Measurements from ENCODE around the gene ST7. TPM values are rescaled to one million over a fixed set of nuclear protein-coding genes. Genes with fewer than 3 reads are reported as not detected.

The ST7 gene
- total RNA-seq, 2 experiments from 2014 or later, result 9.6 to 10.7 TPM

DNA sequence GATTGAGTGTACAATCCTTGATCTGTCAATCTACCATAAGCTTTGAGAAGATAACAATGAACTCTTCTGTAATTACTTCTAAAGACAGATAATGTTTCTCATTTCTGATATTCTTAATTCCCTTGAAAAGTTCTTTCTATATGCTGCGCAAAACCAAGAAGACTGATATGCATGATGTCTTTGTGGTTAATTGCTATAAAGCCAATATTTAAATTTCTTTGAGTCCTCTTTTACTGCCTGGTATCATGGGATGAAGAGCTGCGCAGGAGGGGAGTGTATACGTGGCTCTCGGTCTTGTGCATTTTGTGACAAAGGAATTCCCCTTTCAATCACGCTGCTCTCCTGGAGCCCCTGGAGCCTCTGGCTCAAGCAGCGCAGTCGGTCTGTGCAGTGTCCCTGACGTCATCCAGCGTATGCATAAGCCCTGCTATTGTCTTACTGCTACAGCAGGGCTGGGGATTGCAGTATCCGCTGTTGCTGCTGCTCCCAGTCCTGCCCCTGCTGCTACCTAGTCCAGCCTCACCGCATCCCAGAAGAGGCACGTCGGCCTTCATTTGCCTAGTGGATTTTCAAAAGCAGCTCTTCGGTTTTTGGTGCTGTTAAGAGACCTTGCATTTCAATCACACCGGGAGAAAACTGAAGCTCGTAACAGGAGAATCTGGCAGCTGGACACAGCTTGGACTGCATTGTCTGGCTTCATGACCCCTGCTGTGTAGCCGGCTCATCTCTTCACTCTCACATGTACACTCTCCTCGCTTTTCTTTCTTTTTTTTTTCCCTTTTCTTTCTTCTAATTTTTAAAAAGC is 66.7 kb downstream of the ST7 start:
- TF ChIP-seq EZH2phosphoT487 (IDR thresholded peaks at IDR 0.05; ENCODE audit: borderline replicate concordance, low read depth, low read length), result no peak
- H3K27ac ChIP-seq (ENCODE audit: low read depth, low read length, poor library complexity, severe bottlenecking), result no peak overlapping the region
- BruUV-seq (replicated peaks), result no TSS peak
- no peaks in the 10 kb centered on the region for H3K36me3 ChIP-seq (ENCODE audit: insufficient read depth, low read length)
- no peaks in the 10 kb centered on the region for H3K79me2 ChIP-seq (ENCODE audit: insufficient read depth, low read depth, low read length)
- no peaks in the 10 kb centered on the region; the same call in 1 of the 2 replicates for H4K20me1 ChIP-seq (ENCODE audit: insufficient read depth, low read length)
- DNase-seq (ENCODE audit: low spot score), result no peak
- ChIA-PET CTCF (ENCODE audit: unreplicated experiment) (no interaction called here), POLR2A (interaction anchor here (0.6 kb wide), 1 partner anchor 1955 kb away, joined by 5 read pairs; no protein-coding TSS in a partner anchor)
- intact Hi-C loops (cut with micrococcal nuclease; ENCODE audit: unreplicated experiment), result no loop called here
- no peaks in the 10 kb centered on the region for H3K4me1 ChIP-seq (ENCODE audit: insufficient read depth, low read length, poor library complexity, severe bottlenecking)
- H3K4me2 ChIP-seq (ENCODE audit: low read length), result no peak overlapping the region
- H3K9me2 ChIP-seq (ENCODE audit: insufficient read depth, low read length), result no peaks in the 10 kb centered on the region
- H2AFZ ChIP-seq (ENCODE audit: low read length), result no peak overlapping the region
- H3K9me3 ChIP-seq (ENCODE audit: low read length), result no peaks in the 10 kb centered on the region
- no peak overlapping the region for H3K4me3 ChIP-seq (ENCODE audit: low read depth, low read length, poor library complexity, severe bottlenecking)

DNA sequence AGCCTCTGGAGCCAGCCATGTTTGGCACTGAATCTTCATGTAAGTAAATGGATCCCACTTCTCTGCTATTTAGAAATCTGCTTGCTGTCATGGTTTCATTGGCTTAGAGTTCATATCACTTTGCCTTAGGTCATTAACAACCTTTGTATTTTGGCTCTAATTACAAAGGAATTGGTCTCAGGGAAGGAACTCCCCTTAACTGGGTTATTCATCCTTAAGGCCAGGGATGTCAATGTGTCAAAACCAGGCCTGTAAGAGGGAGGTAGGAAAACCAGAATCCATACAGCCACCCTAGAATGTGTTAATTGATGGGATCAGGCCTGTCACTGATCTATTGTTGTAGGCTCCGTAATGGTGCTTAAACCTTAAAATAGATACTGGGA is 67.3 kb downstream of the ST7 start:
- no peaks in the 10 kb centered on the region for H3K9me3 ChIP-seq (ENCODE audit: low read length)
- ChIA-PET POLR2A (no interaction called here), CTCF (ENCODE audit: unreplicated experiment) (no interaction called here)
- H3K4me1 ChIP-seq (ENCODE audit: insufficient read depth, low read length, poor library complexity, severe bottlenecking), result no peaks in the 10 kb centered on the region
- no TSS peak for BruUV-seq (replicated peaks)
- no peaks in the 10 kb centered on the region; the same call in 1 of the 2 replicates for H4K20me1 ChIP-seq (ENCODE audit: insufficient read depth, low read length)
- no peak overlapping the region for H2AFZ ChIP-seq (ENCODE audit: low read length)
- no peak overlapping the region for H3K4me2 ChIP-seq (ENCODE audit: low read length)
- no peaks in the 10 kb centered on the region for H3K36me3 ChIP-seq (ENCODE audit: insufficient read depth, low read length)
- H3K79me2 ChIP-seq (ENCODE audit: insufficient read depth, low read depth, low read length), result no peaks in the 10 kb centered on the region
- intact Hi-C loops (cut with micrococcal nuclease; ENCODE audit: unreplicated experiment), result no loop called here
- no peak overlapping the region for H3K4me3 ChIP-seq (ENCODE audit: low read depth, low read length, poor library complexity, severe bottlenecking)
- no peak overlapping the region for H3K27ac ChIP-seq (ENCODE audit: low read depth, low read length, poor library complexity, severe bottlenecking)
- H3K9me2 ChIP-seq (ENCODE audit: insufficient read depth, low read length), result no peaks in the 10 kb centered on the region
- TF ChIP-seq EZH2phosphoT487 (IDR thresholded peaks at IDR 0.05; ENCODE audit: borderline replicate concordance, low read depth, low read length), result no peak
- no peak for DNase-seq (ENCODE audit: low spot score)

DNA sequence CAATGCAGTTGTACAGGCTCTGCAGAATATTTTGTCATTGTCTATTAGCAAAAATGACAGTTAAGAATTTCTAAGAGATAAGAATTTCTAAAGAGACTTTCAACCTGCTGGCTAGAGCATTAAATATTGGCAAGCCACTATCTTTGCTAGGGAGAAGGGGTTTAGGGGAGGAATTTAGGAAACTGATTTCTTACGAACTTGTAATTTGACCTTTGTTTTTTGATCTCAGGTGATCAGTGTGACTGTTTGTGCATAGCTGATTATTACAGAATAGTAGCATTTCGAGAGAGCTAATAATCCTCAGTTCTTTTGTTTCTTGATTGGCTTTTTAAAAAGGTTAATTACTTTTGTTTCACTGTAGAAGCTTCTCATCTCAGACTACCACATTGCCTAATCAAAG is 68.1 kb downstream of the ST7 start:
- Histone ChIP-seq H3K4me3 (ENCODE audit: low read depth, low read length, poor library complexity, severe bottlenecking) (no peak overlapping the region), H3K27ac (ENCODE audit: low read depth, low read length, poor library complexity, severe bottlenecking) (no peak overlapping the region), H3K36me3 (ENCODE audit: insufficient read depth, low read length) (no peaks in the 10 kb centered on the region), H3K4me1 (ENCODE audit: insufficient read depth, low read length, poor library complexity, severe bottlenecking) (no peaks in the 10 kb centered on the region), H4K20me1 (ENCODE audit: insufficient read depth, low read length) (no peaks in the 10 kb centered on the region), H3K9me3 (ENCODE audit: low read length) (no peaks in the 10 kb centered on the region), H3K4me2 (ENCODE audit: low read length) (no peak overlapping the region), H2AFZ (ENCODE audit: low read length) (no peak overlapping the region), H3K79me2 (ENCODE audit: insufficient read depth, low read depth, low read length) (no peaks in the 10 kb centered on the region), H3K9me2 (ENCODE audit: insufficient read depth, low read length) (no peaks in the 10 kb centered on the region)
- no peak for TF ChIP-seq EZH2phosphoT487 (IDR thresholded peaks at IDR 0.05; ENCODE audit: borderline replicate concordance, low read depth, low read length)
- TF ChIP-seq, protein P1, sequence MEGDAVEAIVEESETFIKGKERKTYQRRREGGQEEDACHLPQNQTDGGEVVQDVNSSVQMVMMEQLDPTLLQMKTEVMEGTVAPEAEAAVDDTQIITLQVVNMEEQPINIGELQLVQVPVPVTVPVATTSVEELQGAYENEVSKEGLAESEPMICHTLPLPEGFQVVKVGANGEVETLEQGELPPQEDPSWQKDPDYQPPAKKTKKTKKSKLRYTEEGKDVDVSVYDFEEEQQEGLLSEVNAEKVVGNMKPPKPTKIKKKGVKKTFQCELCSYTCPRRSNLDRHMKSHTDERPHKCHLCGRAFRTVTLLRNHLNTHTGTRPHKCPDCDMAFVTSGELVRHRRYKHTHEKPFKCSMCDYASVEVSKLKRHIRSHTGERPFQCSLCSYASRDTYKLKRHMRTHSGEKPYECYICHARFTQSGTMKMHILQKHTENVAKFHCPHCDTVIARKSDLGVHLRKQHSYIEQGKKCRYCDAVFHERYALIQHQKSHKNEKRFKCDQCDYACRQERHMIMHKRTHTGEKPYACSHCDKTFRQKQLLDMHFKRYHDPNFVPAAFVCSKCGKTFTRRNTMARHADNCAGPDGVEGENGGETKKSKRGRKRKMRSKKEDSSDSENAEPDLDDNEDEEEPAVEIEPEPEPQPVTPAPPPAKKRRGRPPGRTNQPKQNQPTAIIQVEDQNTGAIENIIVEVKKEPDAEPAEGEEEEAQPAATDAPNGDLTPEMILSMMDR (conservative IDR thresholded peaks at IDR 0.05; ENCODE audit: low read length), result no peak
- ChIA-PET POLR2A (no interaction called here), CTCF (ENCODE audit: unreplicated experiment) (no interaction called here)
- DNase-seq (ENCODE audit: low spot score), result no peak
- intact Hi-C loops (cut with micrococcal nuclease; ENCODE audit: unreplicated experiment), result no loop called here
- no TSS peak for BruUV-seq (replicated peaks)

Data from OCI-LY7 (cell line).